Measurements from ENCODE around the gene PRDM15. TPM values are rescaled to one million over a fixed set of nuclear protein-coding genes. Genes with fewer than 3 reads are reported as not detected.
A peak's percentile ranks its signal among the peaks of the same experiment; 100 is the strongest.

Gene PRDM15
- total RNA-seq, 1 experiment from 2014 or later = 16.7 TPM

DNA sequence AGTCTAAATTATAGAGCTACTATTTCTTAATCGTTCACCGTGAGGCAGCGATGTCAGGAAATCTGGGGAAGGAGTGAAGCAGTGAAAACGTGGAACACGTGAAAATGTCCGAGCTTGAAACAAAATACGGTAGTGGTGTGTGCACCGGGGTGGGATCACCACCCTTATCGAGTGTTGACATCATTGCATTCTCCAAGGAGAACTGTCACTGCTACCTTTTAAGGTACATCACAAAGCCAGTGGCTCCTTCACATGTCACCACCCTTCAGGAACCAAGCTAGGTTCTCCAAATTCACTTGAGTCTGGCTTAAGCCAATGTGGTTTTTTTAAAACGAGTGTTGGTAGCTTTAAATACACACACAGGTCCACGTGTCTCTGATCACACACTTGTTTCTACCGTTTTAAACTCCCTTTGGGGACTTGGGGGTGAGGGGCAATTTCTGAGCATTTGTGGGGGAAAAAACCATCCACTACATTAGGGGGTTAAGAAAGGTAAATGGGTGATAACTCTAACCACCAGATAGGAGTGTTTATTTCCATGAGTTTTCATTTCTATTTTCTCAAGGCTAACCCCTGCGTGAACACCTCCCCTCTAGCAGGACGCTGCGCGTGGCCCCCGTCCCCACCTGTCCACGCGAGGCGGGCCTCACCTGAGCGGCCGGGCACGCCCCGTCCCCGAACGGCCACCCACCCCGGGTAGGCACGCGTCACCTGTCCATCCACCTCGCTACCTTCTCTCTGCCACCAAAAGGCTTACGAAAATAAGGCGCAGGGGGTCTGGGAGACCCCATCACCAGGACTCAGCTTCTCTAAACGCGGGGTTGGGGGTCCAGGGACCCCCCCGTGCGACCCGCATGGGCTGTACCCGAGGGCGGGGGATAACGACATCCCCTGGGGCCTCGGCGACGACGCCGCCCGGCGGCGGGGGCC is 978 bp downstream of the PRDM15 start:
- H3K4me3 ChIP-seq (ENCODE audit: low read depth, low read length, poor library complexity, severe bottlenecking) = peak overlapping the region; percentile 81
- H3K9me3 ChIP-seq (ENCODE audit: low read depth, low read length, poor library complexity, severe bottlenecking) = no peaks in the 10 kb centered on the region
- ChIA-PET CTCF (no interaction called here), POLR2A (ENCODE audit: low non-redundant PET) (interaction anchor here (0.7 kb wide), 2 partner anchors 93 to 267 kb away, joined by 3 read pairs; no protein-coding TSS in a partner anchor)
- peak overlapping the region; percentile 83 for H3K27ac ChIP-seq (ENCODE audit: low read depth, low read length, poor library complexity, severe bottlenecking)
- H3K36me3 ChIP-seq (ENCODE audit: insufficient read depth, low read length, poor library complexity, severe bottlenecking) = no peaks in the 10 kb centered on the region
- H3K27me3 ChIP-seq (replicated peaks; ENCODE audit: insufficient read depth, low read depth, low read length, poor library complexity) = no peaks in the 10 kb centered on the region
- intact Hi-C loops (cut with micrococcal nuclease; ENCODE audit: unreplicated experiment) = no loop called here
- no peak for TF ChIP-seq EZH2 (IDR thresholded peaks at IDR 0.05; ENCODE audit: borderline replicate concordance, low read depth, low read length, poor library complexity, severe bottlenecking)
- TF ChIP-seq, protein P1, sequence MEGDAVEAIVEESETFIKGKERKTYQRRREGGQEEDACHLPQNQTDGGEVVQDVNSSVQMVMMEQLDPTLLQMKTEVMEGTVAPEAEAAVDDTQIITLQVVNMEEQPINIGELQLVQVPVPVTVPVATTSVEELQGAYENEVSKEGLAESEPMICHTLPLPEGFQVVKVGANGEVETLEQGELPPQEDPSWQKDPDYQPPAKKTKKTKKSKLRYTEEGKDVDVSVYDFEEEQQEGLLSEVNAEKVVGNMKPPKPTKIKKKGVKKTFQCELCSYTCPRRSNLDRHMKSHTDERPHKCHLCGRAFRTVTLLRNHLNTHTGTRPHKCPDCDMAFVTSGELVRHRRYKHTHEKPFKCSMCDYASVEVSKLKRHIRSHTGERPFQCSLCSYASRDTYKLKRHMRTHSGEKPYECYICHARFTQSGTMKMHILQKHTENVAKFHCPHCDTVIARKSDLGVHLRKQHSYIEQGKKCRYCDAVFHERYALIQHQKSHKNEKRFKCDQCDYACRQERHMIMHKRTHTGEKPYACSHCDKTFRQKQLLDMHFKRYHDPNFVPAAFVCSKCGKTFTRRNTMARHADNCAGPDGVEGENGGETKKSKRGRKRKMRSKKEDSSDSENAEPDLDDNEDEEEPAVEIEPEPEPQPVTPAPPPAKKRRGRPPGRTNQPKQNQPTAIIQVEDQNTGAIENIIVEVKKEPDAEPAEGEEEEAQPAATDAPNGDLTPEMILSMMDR (conservative IDR thresholded peaks at IDR 0.05; ENCODE audit: low read depth, low read length) = no peak
- DNase-seq (ENCODE audit: low spot score) = peak; percentile 44
- H3K4me1 ChIP-seq (ENCODE audit: insufficient read depth, low read length, poor library complexity, severe bottlenecking) = peaks cover 13% of the 10 kb centered on the region
- BruUV-seq (replicated peaks) = TSS peak; percentile 65

GRCh38 chr21:41876928-41877652 is 2.1 kb downstream of the PRDM15 start:
- no peaks in the 10 kb centered on the region for H3K27me3 ChIP-seq (replicated peaks; ENCODE audit: insufficient read depth, low read depth, low read length, poor library complexity)
- ChIA-PET CTCF (no interaction called here), POLR2A (ENCODE audit: low non-redundant PET) (interaction anchor here (0.7 kb wide), 1 partner anchor 268 kb away, joined by 3 read pairs; no protein-coding TSS in a partner anchor)
- H3K36me3 ChIP-seq (ENCODE audit: insufficient read depth, low read length, poor library complexity, severe bottlenecking) = no peaks in the 10 kb centered on the region
- intact Hi-C loops (cut with micrococcal nuclease; ENCODE audit: unreplicated experiment) = no loop called here
- H3K4me3 ChIP-seq (ENCODE audit: low read depth, low read length, poor library complexity, severe bottlenecking) = peak overlapping the region; percentile 81
- H3K9me3 ChIP-seq (ENCODE audit: low read depth, low read length, poor library complexity, severe bottlenecking) = no peaks in the 10 kb centered on the region
- TF ChIP-seq, protein P1 (conservative IDR thresholded peaks at IDR 0.05; ENCODE audit: low read depth, low read length) = no peak
- TF ChIP-seq EZH2 (IDR thresholded peaks at IDR 0.05; ENCODE audit: borderline replicate concordance, low read depth, low read length, poor library complexity, severe bottlenecking) = no peak
- BruUV-seq (replicated peaks) = no TSS peak
- no peak for DNase-seq (ENCODE audit: low spot score)
- H3K4me1 ChIP-seq (ENCODE audit: insufficient read depth, low read length, poor library complexity, severe bottlenecking) = peaks cover 13% of the 10 kb centered on the region
- no peak overlapping the region for H3K27ac ChIP-seq (ENCODE audit: low read depth, low read length, poor library complexity, severe bottlenecking)

GRCh38 chr21:41876396-41876795 is 2.7 kb downstream of the PRDM15 start:
- Histone ChIP-seq H3K9me3 (ENCODE audit: low read depth, low read length, poor library complexity, severe bottlenecking) (no peaks in the 10 kb centered on the region), H3K27ac (ENCODE audit: low read depth, low read length, poor library complexity, severe bottlenecking) (no peak overlapping the region), H3K27me3 (replicated peaks; ENCODE audit: insufficient read depth, low read depth, low read length, poor library complexity) (no peaks in the 10 kb centered on the region), H3K36me3 (ENCODE audit: insufficient read depth, low read length, poor library complexity, severe bottlenecking) (no peaks in the 10 kb centered on the region), H3K4me3 (ENCODE audit: low read depth, low read length, poor library complexity, severe bottlenecking) (no peak overlapping the region), H3K4me1 (ENCODE audit: insufficient read depth, low read length, poor library complexity, severe bottlenecking) (peaks cover 13% of the 10 kb centered on the region)
- BruUV-seq (replicated peaks) = no TSS peak
- DNase-seq (ENCODE audit: low spot score) = no peak
- ChIA-PET CTCF (no interaction called here), POLR2A (ENCODE audit: low non-redundant PET) (no interaction called here)
- TF ChIP-seq EZH2 (IDR thresholded peaks at IDR 0.05; ENCODE audit: borderline replicate concordance, low read depth, low read length, poor library complexity, severe bottlenecking) = no peak
- TF ChIP-seq, protein P1 (conservative IDR thresholded peaks at IDR 0.05; ENCODE audit: low read depth, low read length) = no peak
- intact Hi-C loops (cut with micrococcal nuclease; ENCODE audit: unreplicated experiment) = no loop called here

All from A673 (cell line).